GM21528 (cell line): ENCODE results near the gene ULK3.
"Not testable (repeated sequence)": the region's sequence is repeated elsewhere in the genome, so short reads cannot be mapped to it uniquely, and the experiment has no call there.

ENCODE experiments used
- ATAC-seq: cut with Tn5 transposase; IDR thresholded peaks from one replicate; pipeline ENCODE4 v1.9.1; 2021; ENCODE audit warnings: mild to moderate bottlenecking, moderate library complexity; ENCODE audit not compliant: unreplicated experiment, low FRiP score

Gene ULK3

DNA sequence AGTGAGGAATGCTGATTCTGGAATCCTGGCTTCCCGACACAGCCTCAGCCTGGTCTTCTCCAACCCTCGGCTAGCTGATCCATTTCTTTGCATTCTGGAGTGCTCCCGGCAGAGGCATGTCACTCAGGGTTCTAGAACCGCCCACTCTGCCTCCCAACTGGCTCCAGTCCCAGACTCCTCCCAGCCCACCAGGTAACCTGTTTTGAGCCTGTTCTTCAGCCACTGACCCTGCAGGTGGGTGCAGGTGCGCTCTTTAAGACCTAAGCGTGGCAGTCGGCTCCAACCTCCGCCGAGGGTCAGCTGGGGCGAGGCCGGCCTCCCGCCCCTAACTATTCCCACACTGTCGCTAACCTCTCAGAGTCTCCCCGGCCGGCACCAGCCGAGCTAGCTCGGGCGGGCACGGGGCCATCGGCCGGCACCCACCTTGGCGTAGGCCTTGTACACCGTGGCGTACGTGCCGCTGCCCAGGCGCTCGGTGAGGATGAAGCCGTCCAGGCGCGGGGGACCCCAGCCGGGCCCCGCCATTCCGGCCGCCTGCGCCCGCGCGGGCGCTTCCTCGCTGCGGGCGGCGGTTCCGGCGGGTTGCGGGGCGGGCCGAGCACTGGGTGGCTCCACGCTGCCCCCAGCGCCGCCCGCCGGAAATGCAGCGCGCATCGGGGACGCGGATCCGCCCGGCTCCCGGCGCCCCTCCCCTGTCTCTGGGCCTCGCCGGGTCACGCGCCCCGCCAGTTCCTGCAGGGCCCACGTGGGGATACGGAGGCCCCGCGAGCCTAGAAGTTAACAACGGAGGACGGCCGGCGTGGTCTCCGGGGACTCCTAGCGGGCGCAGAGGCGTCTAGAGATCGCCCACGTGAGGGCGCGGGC is at the start of gene ULK3:
Gene ULK3 (minus strand): TSS at position 576 of the 864 bp plus-strand sequence. CDS start 51 bp downstream, at position 525.
- peak; percentile 67 for ATAC-seq

DNA sequence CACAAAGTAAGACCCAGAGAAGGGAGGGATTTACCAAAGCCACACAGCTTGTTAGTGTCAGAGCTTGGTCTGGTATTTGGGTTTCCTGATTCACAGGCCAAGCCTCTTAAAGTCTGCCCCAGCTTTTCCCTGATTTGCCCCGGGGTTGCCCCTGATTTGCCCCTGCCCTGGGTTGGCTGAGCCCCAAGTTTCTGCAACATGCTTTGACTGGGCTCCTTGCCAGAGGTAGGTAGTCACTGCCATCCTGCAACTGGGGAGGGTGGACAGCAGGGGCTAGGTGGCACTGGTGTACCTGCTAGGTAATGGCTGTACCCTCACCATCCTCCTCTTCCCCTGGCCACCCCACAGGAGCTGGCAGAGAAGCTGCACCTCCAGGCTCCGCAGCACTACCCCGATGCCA is 49.4 kb upstream of the ULK3 start:
- no peak for ATAC-seq

DNA sequence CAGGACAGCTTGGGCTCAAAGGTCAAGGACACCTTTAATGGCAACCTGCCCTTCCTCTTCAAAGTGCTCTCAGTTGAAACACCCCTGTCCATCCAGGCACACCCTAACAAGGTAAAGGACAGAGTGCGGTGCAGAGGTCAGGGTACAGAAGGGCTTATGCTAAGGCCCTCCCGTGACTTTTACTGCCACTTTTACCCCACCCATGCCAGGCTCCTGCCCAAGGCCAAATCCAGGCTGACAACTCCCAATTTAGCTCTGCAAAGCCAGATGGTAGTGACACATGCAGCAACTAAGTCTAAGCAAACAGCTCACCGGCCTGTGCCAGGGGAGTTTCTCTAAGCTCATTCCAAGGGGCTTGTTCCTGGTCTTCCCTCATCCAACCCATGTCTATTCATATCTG is 48.5 kb upstream of the ULK3 start:
- ATAC-seq: no peak

DNA sequence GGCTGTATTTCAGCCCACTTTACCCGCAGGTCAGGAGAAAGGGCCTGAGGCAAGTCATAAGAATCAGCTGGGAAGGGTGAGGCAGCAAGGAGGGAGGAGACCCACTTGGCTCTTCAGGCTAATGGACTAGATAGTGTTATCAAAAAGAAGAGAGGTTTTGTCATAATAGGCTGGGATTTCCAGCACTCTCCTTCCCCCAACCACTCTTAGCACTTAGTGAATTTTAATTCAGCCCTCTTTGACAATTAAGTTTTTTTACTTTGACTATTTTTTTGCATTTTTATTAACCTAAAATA is 47.7 kb upstream of the ULK3 start:
- ATAC-seq: no peak

DNA sequence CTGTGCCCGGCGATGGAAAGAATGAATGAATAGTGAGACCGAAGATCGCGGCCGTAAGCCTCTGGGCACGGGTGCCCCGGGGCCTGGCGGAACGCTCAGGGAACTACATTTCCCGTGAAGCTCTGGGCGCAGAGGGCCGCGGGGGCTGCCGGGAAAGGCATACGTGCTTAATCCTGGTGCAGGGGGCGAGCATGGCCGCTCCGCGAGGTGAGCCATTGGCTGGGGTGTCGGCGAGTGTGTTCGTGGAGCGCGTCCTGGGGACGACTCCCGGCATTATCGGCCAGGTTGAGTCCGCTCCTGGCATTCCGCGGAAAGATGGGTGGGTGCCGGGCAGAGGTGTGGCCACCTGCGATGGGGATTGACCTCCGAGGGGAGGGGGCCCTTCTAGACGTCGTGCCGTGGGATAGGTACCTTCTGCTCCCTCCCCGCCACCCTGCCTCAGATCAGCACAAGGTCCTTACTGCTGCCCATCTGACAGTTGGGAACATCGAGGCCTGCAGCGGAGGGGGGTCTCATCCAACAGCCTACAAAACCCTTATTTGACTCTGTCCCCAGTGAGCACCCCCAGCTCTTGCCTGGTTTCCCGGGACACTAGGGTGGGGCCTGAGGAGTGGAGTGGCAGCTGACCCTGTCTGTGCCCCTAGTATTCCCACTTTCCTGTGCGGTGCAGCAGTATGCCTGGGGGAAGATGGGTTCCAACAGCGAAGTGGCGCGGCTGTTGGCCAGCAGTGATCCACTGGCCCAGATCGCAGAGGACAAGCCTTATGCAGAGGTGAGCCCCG is 47.1 kb upstream of the ULK3 start, which contains the start of gene MPI:
Gene MPI (plus strand): TSS at position 160 of the 782 bp plus-strand sequence. CDS start 32 bp downstream, at position 192.
- peak; percentile 86 for ATAC-seq

GRCh38 chr15:74889390-74889882 is 46.5 kb upstream of the ULK3 start:
- ATAC-seq: no peak

DNA sequence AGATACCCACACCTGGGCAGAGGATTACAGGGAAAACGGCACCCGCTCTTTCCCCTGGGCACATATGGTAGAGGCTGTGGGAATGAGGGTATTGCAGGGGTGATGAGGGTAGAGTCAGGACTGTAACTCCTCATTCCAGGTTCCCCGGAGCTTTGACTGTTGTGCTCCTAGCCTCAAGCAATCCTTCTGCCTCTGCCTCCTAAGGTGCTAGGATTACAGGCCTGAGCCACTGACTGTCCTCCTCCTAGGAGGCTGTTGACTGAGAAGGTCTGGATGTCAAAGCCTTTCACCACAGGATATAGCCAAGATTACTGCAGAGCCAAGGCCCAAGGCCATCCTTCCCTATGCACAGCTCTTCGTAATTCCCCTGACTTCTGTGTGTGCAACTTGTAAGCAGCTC is 45.8 kb upstream of the ULK3 start:
- no peak for ATAC-seq

GRCh38 chr15:74887537-74888193 is 44.7 kb upstream of the ULK3 start:
- not testable (repeated sequence) for ATAC-seq

DNA sequence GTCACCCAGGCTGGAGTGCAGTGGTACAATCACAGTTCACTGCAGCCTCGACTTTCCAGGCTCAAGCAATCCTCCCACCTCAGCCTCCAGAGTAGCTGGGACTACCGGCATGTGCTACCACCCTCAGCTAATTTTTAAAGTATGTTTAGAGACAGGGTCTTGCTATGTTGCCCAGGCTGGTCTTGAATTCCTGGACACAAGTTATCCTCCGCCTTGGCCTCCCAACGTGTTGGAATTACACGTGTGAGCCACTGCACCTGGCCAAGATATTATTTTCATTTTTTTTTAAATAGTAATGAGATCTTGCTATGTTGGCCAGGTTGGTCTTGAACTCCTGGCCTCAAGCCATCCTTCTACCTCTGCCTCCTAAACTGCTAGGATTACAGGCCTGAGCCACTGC is 42.5 kb upstream of the ULK3 start:
- no peak for ATAC-seq

DNA sequence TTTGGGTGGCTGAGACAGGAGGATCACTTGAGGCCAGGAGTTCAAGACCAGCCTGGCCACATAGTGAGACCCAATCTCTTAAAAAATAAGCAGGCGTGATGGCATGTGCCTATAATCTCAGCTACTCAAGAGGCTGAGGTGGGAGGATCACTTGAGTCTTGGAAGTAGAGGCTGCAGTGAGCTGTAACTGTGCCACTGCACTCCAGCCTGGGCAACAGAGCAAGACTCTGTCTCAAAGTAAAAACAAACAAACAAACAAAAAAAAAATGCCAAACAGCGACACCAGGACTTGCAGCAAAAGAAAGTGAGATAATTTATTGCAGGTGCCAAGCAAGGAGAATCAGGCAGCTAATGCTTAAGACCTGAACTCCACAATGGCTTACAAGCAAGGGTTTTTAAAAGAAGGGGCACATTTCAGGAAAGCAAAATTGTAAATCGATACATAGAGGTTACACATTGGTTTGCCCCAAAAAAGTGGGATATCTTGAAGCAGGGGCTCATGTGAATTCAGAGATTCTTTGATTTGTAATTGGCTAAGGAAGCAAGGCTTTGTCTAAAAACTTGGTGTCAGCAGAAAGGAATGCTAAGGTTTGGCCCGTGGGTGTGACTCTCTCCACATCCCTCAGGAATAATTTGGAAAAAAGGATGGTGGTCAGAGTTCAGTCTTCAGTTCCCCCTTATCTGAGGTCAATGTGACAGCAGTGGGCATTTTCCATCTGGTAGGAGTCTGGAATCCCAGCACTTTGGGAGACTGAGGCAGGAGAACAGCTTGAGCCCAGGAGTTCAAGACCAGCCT is 41.7 kb upstream of the ULK3 start:
- no peak for ATAC-seq

DNA sequence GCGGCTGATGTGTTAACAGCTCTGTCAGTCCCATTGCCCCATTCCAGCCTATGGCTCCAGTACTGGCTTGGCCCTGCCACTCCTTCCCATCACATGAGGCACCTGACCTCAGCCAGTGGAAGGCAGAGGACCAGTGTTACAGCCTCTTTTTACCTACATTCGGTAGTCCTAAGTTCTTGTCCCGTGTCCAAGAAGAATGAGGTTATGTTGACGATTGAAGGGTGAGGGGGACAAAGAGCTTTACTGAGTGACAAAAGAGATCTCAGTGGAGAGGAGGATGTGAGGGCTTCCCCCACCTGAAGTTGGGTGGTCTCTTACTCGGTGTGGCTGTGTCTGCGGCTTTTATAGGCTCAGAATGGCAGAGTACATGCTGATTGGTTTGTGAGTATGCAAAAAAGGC is 39.6 kb upstream of the ULK3 start:
- ATAC-seq: no peak

DNA sequence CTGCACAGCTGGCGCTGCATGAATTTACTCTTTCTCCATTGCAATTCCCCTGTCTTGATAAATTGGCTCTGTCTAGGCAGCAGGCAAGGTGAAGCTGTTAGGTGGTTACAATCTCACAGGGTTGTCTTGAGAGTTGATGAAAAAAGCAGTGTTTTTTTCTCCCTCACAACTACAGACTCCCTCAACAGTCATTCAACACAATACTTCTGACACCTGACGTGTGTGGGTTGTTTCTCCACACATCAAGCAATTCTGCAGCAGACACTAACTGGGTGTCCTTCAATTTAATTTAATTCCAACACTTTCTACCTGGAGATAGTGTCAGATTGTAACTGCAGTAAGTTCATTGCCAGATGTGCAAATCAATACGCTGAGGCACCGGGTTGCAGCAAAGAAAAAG is 35.3 kb upstream of the ULK3 start:
- ATAC-seq: no peak

DNA sequence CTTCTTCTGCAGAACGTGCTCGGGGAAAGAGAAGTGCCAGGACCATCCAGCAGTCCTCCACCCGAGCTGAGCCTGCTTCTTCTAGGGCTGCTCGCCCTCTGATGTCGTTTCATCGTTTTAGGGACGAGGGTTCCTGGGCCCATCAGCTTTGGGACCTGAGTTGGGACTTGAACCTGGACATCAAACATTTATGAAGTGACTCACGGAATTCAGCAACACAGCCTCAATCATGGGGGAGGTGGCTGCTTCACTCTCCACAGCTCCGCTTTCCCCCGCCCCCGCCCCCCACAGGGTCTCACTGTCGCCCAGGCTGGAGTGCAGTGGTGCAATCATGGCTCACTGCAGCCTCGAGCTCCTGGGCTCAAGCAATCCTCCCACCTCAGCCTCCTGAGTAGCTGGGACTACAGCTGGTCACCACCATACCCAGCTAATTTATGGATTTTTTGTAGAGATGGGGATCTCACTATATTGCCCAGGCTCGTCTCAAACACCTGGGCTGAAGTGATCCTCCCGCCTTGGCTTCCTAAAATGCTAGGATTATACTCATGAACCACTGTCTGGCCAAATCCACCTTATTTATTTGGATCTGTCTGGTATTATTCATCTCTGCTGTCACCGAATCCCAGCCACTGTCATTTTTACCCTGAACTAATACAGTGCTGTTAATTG is 30.9 kb upstream of the ULK3 start:
- ATAC-seq: no peak

GRCh38 chr15:74873036-74873755 is 30.2 kb upstream of the ULK3 start, which contains the start of gene SCAMP2:
Gene SCAMP2 (minus strand): TSS chr15:74873365. CDS start chr15:74873255, 110 bp downstream.
- ATAC-seq: peak; percentile 79

DNA sequence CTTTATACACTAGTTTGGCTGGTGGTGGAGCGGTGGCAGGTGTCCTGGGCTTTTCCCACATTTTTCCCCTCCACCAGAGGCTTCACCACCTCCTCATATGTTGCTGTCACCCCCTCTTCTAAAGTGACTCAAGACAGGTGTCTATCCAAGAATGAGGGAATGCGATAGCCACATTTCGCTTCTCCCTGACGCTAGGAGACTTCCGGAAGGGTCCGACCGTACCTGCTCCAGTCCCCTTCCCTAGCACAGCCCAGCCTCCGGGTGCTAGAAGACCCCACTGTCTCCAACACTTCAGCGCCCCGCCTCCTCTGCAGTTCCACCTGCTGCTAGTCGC is 29.7 kb upstream of the ULK3 start:
- ATAC-seq: no peak

- ATAC-seq: no peak
Observed at GRCh38 chr15:74870436-74871215, 27.7 kb upstream of the ULK3 start.

- peak; percentile 53 for ATAC-seq
Observed at GRCh38 chr15:74869726-74870407, 26.9 kb upstream of the ULK3 start.

GRCh38 chr15:74869372-74869725 is 26.4 kb upstream of the ULK3 start:
- ATAC-seq: no peak
